HepG2 (cell line): ENCODE results near the gene TLE2. TPM values are rescaled to one million over a fixed set of nuclear protein-coding genes. Genes with fewer than 3 reads are reported as not detected.
A peak's percentile ranks its signal among the peaks of the same experiment; 100 is the strongest.

Experiments
- ARNTL ChIP-seq: sonication (generic); formaldehyde crosslinking; IDR thresholded peaks from 2 replicates; pipeline ENCODE4 v1.4.0; 2020; ENCODE audit warnings: mild to moderate bottlenecking, missing genetic modification reagents
- ATAD3A ChIP-seq: sonication (generic); formaldehyde crosslinking; IDR thresholded peaks from 2 replicates; pipeline ENCODE4 v1.4.0; 2020; ENCODE audit warnings: missing genetic modification reagents
- CC2D1A ChIP-seq: sonication (generic); formaldehyde crosslinking; IDR thresholded peaks from 2 replicates; pipeline ENCODE4 v1.8.1; 2023; ENCODE audit warnings: mild to moderate bottlenecking, missing genetic modification reagents
- CCDC6 ChIP-seq: sonication (generic); formaldehyde crosslinking; IDR thresholded peaks from 2 replicates; pipeline ENCODE4 v1.8.1; 2022; ENCODE audit warnings: mild to moderate bottlenecking, missing genetic modification reagents, moderate library complexity
- GZF1 ChIP-seq: sonication (generic); formaldehyde crosslinking; IDR thresholded peaks from 2 replicates; pipeline ENCODE4 v1.5.1; 2020; ENCODE audit warnings: mild to moderate bottlenecking, missing genetic modification reagents
- HNRNPLL ChIP-seq: fragments of 200-400 bp; formaldehyde crosslinking; IDR thresholded peaks from 2 replicates; pipeline ENCODE4 v1.6.1; 2017; ENCODE audit warnings: mild to moderate bottlenecking, low read depth, low read length; ENCODE audit not compliant: poor library complexity, severe bottlenecking
- ISL2 ChIP-seq: sonication (generic); formaldehyde crosslinking; IDR thresholded peaks from 2 replicates; pipeline ENCODE4 v1.5.0; 2020; ENCODE audit warnings: missing genetic modification reagents
- MEF2D ChIP-seq: sonication (generic); formaldehyde crosslinking; IDR thresholded peaks from 2 replicates; pipeline ENCODE4 v1.5.1; 2020; ENCODE audit warnings: mild to moderate bottlenecking, missing genetic modification reagents
- MLLT10 ChIP-seq: sonication (generic); formaldehyde crosslinking; IDR thresholded peaks from 2 replicates; pipeline ENCODE4 v1.4.0; 2020; ENCODE audit warnings: missing genetic modification reagents
- NBN ChIP-seq: fragments of 450-650 bp; conservative IDR thresholded peaks from 2 replicates; pipeline ENCODE4 v1.6.1; 2017
- PAF1 ChIP-seq: IDR thresholded peaks from 2 replicates; pipeline ENCODE4 v1.6.1; 2016; ENCODE audit warnings: missing genetic modification reagents, missing compliant biosample characterization
- PCBP1 ChIP-seq: fragments of 200-400 bp; formaldehyde crosslinking; IDR thresholded peaks from 2 replicates; pipeline ENCODE4 v1.6.1; 2017; ENCODE audit warnings: mild to moderate bottlenecking, low read depth, low read length, borderline replicate concordance
- PCBP2 ChIP-seq: fragments of 200-400 bp; formaldehyde crosslinking; optimal IDR thresholded peaks from 2 replicates; pipeline ENCODE3; 2018; ENCODE audit warnings: low read length, low read depth; ENCODE audit not compliant: poor library complexity, severe bottlenecking
- PHF21A ChIP-seq: sonication (generic); formaldehyde crosslinking; IDR thresholded peaks from 2 replicates; pipeline ENCODE4 v1.5.0; 2020; ENCODE audit warnings: mild to moderate bottlenecking, missing genetic modification reagents
- PHF5A ChIP-seq: IDR thresholded peaks from one replicate; pipeline ENCODE4 v1.6.1; 2018; ENCODE audit warnings: low read depth, missing genetic modification reagents; ENCODE audit not compliant: unreplicated experiment
- TSC22D2 ChIP-seq: sonication (generic); formaldehyde crosslinking; IDR thresholded peaks from 2 replicates; pipeline ENCODE4 v1.5.1; 2020; ENCODE audit warnings: missing genetic modification reagents, mild to moderate bottlenecking, borderline replicate concordance
- ZBTB42 ChIP-seq: sonication (generic); formaldehyde crosslinking; IDR thresholded peaks from 2 replicates; pipeline ENCODE4 v1.5.0; 2020; ENCODE audit warnings: mild to moderate bottlenecking, missing genetic modification reagents
- ZBTB7B ChIP-seq: sonication (generic); formaldehyde crosslinking; IDR thresholded peaks from 2 replicates; pipeline ENCODE4 v1.4.0; 2020; ENCODE audit warnings: missing genetic modification reagents
- ZFP1 ChIP-seq: IDR thresholded peaks from 2 replicates; pipeline ENCODE4 v1.6.1; 2016
- ZFP36 ChIP-seq: fragments of 150-350 bp; IDR thresholded peaks from 2 replicates; pipeline ENCODE4 v1.6.1; 2018; ENCODE audit warnings: borderline replicate concordance, low read length, low read depth; ENCODE audit not compliant: partially characterized antibody
- ZFP62 ChIP-seq: sonication (generic); formaldehyde crosslinking; IDR thresholded peaks from 2 replicates; pipeline ENCODE4 v1.4.0; 2020; ENCODE audit warnings: missing genetic modification reagents
- ZNF432 ChIP-seq: sonication (generic); formaldehyde crosslinking; IDR thresholded peaks from 2 replicates; pipeline ENCODE4 v1.5.0; 2020; ENCODE audit warnings: missing genetic modification reagents, mild to moderate bottlenecking, borderline replicate concordance
- ZNF629 ChIP-seq: sonication (generic); formaldehyde crosslinking; conservative IDR thresholded peaks from 2 replicates; pipeline ENCODE4 v1.5.0; 2020; ENCODE audit warnings: missing genetic modification reagents
- polyA plus RNA-seq, 8 experiments: library from polyadenylated mRNA; depleted of rRNA in 3 of 8; stranded (reverse) in 7 of 8; unstranded in 1 of 8; fragments of >200 nt; fragmentation: Illumina TruSeq in 4 of 8; extraction: Trizol in 4 of 8; gene quantifications; 2 replicates each; pipeline versions ENCODE4 v1.2.1 to v1.2.3, GENCODE V29; 2011 to 2016; ENCODE audit warnings: low read depth in 4 of 8, missing spikeins in 1 of 8, mixed read lengths in 1 of 8; ENCODE audit not compliant: insufficient read depth in 1 of 8
- total RNA-seq, 5 experiments: library from RNA; depleted of rRNA; stranded (reverse); fragments of >200 nt; fragmentation: Illumina TruSeq; extraction: Trizol; gene quantifications; 2 replicates each; pipeline ENCODE4 v1.2.3, GENCODE V29; 2016; ENCODE audit warnings: low read depth in 1 of 5
- TF ChIP-seq, protein P1 (sequence below): sonication (generic); formaldehyde crosslinking; IDR thresholded peaks from 2 replicates; pipeline ENCODE4 v1.5.0; 2020; ENCODE audit warnings: mild to moderate bottlenecking, missing genetic modification reagents, moderate library complexity
- TF ChIP-seq, protein P2 (sequence below): sonication (generic); formaldehyde crosslinking; IDR thresholded peaks from 2 replicates; pipeline ENCODE4 v1.5.1; 2020; ENCODE audit warnings: missing genetic modification reagents, mild to moderate bottlenecking, borderline replicate concordance
- TF ChIP-seq, protein P3 (sequence below): sonication (generic); formaldehyde crosslinking; IDR thresholded peaks from 2 replicates; pipeline ENCODE4 v1.4.0; 2020; ENCODE audit warnings: mild to moderate bottlenecking, missing genetic modification reagents
- TF ChIP-seq, protein P4 (sequence below): sonication (generic); formaldehyde crosslinking; IDR thresholded peaks from 2 replicates; pipeline ENCODE4 v1.9.0; 2022; ENCODE audit warnings: missing genetic modification reagents, mild to moderate bottlenecking, borderline replicate concordance
- TF ChIP-seq, protein P5 (sequence below): sonication (generic); formaldehyde crosslinking; IDR thresholded peaks from 2 replicates; pipeline ENCODE4 v1.8.0; 2023; ENCODE audit warnings: mild to moderate bottlenecking, missing genetic modification reagents

TLE2 gene
- total and polyA plus RNA-seq, 2 of the 13 experiments (the other 11 are each of a cell fraction or from before 2014, with no cell fraction given) = 0.07 to 0.81 TPM

DNA sequence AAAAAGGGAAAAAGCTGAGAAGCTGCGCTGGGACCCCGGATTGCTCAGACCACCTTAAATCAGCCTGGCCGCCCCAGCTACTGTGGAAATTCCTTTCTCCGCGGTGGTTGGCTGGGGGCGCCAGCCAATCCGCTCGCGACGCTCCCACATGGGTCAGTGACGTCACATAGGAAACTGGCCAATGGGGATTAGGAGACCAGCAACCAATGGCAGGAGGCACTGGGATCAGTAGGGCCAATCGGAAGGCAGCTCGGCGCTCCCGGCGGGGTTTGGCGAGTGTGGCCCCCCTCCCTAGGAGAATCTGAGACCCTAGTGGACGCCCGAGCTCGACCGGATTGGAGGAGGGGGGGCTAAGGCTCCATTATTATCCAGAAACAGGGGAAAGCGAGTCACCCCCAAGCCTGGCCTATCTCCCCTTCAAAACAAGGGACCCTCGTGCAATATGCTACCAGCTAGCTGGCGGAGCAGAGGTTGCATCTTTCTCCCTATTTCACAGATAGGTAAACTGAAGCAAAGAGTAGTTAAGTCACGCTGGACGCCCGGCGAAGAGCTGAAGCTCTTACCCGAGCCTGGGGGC, 6.5 kb upstream of the TLE2 start (continued):
- TF ChIP-seq PCBP1 = no peak
- TF ChIP-seq CC2D1A = no peak
- no peak for TF ChIP-seq PHF5A (CRISPR knock-in tag)
- 0 out of 2 replicates have a peak, but pooled peaks have one; percentile 4 for TF ChIP-seq MEF2D (CRISPR knock-in tag)
- no peak for TF ChIP-seq ZBTB42
- TF ChIP-seq, protein P1, sequence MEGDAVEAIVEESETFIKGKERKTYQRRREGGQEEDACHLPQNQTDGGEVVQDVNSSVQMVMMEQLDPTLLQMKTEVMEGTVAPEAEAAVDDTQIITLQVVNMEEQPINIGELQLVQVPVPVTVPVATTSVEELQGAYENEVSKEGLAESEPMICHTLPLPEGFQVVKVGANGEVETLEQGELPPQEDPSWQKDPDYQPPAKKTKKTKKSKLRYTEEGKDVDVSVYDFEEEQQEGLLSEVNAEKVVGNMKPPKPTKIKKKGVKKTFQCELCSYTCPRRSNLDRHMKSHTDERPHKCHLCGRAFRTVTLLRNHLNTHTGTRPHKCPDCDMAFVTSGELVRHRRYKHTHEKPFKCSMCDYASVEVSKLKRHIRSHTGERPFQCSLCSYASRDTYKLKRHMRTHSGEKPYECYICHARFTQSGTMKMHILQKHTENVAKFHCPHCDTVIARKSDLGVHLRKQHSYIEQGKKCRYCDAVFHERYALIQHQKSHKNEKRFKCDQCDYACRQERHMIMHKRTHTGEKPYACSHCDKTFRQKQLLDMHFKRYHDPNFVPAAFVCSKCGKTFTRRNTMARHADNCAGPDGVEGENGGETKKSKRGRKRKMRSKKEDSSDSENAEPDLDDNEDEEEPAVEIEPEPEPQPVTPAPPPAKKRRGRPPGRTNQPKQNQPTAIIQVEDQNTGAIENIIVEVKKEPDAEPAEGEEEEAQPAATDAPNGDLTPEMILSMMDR (CRISPR knock-in tag) = no peak
- TF ChIP-seq ATAD3A (CRISPR knock-in tag) = no peak
- TF ChIP-seq ZFP62 (CRISPR knock-in tag) = no peak
- no peak for TF ChIP-seq MLLT10
- no peak for TF ChIP-seq CCDC6 (CRISPR knock-in tag)
- TF ChIP-seq, protein P2, sequence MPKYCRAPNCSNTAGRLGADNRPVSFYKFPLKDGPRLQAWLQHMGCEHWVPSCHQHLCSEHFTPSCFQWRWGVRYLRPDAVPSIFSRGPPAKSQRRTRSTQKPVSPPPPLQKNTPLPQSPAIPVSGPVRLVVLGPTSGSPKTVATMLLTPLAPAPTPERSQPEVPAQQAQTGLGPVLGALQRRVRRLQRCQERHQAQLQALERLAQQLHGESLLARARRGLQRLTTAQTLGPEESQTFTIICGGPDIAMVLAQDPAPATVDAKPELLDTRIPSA (CRISPR knock-in tag) = no peak
- TF ChIP-seq, protein P3, sequence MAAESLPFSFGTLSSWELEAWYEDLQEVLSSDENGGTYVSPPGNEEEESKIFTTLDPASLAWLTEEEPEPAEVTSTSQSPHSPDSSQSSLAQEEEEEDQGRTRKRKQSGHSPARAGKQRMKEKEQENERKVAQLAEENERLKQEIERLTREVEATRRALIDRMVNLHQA = no peak
- peak; percentile 12; the same call in 1 of the 2 replicates for TF ChIP-seq PHF21A (CRISPR knock-in tag)
- TF ChIP-seq, protein P4, sequence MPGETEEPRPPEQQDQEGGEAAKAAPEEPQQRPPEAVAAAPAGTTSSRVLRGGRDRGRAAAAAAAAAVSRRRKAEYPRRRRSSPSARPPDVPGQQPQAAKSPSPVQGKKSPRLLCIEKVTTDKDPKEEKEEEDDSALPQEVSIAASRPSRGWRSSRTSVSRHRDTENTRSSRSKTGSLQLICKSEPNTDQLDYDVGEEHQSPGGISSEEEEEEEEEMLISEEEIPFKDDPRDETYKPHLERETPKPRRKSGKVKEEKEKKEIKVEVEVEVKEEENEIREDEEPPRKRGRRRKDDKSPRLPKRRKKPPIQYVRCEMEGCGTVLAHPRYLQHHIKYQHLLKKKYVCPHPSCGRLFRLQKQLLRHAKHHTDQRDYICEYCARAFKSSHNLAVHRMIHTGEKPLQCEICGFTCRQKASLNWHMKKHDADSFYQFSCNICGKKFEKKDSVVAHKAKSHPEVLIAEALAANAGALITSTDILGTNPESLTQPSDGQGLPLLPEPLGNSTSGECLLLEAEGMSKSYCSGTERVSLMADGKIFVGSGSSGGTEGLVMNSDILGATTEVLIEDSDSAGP (CRISPR knock-in tag) = no peak
- no peak for TF ChIP-seq PCBP2
- TF ChIP-seq ISL2 (CRISPR knock-in tag) = no peak
- TF ChIP-seq ARNTL (CRISPR knock-in tag) = peak; percentile 35; the same call in 1 of the 2 replicates
- peak; percentile 56; the same call in 1 of the 2 replicates for TF ChIP-seq ZBTB7B (CRISPR knock-in tag)
- TF ChIP-seq ZFP1 (CRISPR knock-in tag) = no peak
- TF ChIP-seq ZFP36 = no peak
- TF ChIP-seq GZF1 (CRISPR knock-in tag) = no peak
- peak; percentile 95 for TF ChIP-seq ZNF629 (CRISPR knock-in tag)
- no peak for TF ChIP-seq HNRNPLL
- TF ChIP-seq, protein P5, sequence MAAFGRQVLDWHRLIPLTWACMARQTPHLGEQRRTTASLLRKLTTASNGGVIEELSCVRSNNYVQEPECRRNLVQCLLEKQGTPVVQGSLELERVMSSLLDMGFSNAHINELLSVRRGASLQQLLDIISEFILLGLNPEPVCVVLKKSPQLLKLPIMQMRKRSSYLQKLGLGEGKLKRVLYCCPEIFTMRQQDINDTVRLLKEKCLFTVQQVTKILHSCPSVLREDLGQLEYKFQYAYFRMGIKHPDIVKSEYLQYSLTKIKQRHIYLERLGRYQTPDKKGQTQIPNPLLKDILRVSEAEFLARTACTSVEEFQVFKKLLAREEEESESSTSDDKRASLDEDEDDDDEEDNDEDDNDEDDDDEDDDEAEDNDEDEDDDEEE = no peak
- TF ChIP-seq NBN = no peak
- no peak for TF ChIP-seq ZNF432 (CRISPR knock-in tag)
- TF ChIP-seq PAF1 (CRISPR knock-in tag) = no peak
- no peak for TF ChIP-seq TSC22D2 (CRISPR knock-in tag)
